WERI-Rb-1 (cell line): ENCODE data around the gene FRAS1.

Experiments used
- DNase-seq: peaks from one replicate; pipeline ENCODE4 v3.0.0-alpha.2; 2020
- H3K27ac ChIP-seq: fragments of 250-450 bp; sonication (Bioruptor Pico); 2 replicates; pipeline ENCODE4 v1.5.1; 2020; ENCODE audit warnings: mild to moderate bottlenecking, moderate library complexity
- H3K27me3 ChIP-seq: fragments of 250-450 bp; sonication (Bioruptor Pico); 2 replicates; pipeline ENCODE4 v1.5.1; 2021; ENCODE audit warnings: mild to moderate bottlenecking, low read depth, moderate library complexity; ENCODE audit not compliant: insufficient read depth, severe bottlenecking
- H3K36me3 ChIP-seq: fragments of 250-450 bp; sonication (Bioruptor Pico); 2 replicates; pipeline ENCODE4 v1.5.1; 2020; ENCODE audit warnings: mild to moderate bottlenecking, moderate library complexity
- H3K4me3 ChIP-seq: 2 replicates; pipeline ENCODE4 v1.5.1; 2011; ENCODE audit warnings: low read depth, mild to moderate bottlenecking, control low read depth, low read length
- H3K9me3 ChIP-seq: fragments of 250-450 bp; sonication (Bioruptor Pico); 2 replicates; pipeline ENCODE4 v1.5.1; 2021; ENCODE audit warnings: mild to moderate bottlenecking, moderate library complexity; ENCODE audit not compliant: severe bottlenecking
- CTCF ChIP-seq: IDR thresholded peaks from 2 replicates; pipeline ENCODE4 v1.5.1; 2011; ENCODE audit warnings: low read depth, mild to moderate bottlenecking, control low read depth, inconsistent platforms, low read length

The FRAS1 gene

GRCh38 chr4:78571804-78572203, 514.7 kb downstream of the FRAS1 start:
- H3K4me3 ChIP-seq, result no peak overlapping the region
- no peak for DNase-seq
- no peak for TF ChIP-seq CTCF
- no peak overlapping the region for H3K27ac ChIP-seq
- H3K36me3 ChIP-seq, result no peaks in the 10 kb centered on the region
- H3K9me3 ChIP-seq, result no peaks in the 10 kb centered on the region
- no peaks in the 10 kb centered on the region for H3K27me3 ChIP-seq

DNA sequence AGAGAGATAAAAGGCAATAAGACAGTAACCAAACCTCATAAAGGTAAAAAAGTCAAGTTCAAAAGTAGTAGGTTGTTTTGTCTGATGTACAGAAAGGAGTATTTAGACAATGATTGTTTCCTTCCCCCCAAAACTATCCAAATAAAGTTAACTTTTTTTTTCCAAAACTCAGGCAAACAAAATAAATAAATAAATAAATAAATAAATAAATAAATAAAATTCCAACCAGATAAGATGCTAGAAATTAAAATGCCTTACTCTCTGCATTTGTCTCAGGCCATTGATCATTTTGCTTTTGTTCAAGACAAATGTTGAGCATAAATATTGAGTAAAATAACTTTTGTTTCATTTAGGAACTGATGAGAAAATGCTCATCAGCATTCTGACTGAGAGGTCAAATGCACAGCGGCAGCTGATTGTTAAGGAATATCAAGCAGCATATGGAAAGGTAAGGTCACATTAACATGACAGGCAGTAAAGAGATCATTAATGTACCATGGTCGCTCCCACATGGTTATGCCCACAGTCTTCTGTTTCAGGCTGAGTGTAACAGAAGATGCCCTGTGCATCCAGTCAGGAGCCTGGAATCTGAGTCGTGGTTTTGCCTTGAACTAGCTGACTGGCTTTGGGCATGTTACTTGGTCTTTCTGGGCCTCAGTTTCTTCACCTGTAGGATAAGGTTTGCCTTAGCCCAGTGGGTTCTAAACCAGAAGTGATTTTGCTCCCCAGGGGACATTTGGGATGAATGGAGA, 521.7 kb downstream of the FRAS1 start:
- H3K27me3 ChIP-seq, result no peaks in the 10 kb centered on the region
- DNase-seq, result no peak
- H3K36me3 ChIP-seq, result no peaks in the 10 kb centered on the region
- no peaks in the 10 kb centered on the region for H3K9me3 ChIP-seq
- no peak overlapping the region for H3K27ac ChIP-seq
- no peak overlapping the region for H3K4me3 ChIP-seq
- no peak for TF ChIP-seq CTCF

DNA sequence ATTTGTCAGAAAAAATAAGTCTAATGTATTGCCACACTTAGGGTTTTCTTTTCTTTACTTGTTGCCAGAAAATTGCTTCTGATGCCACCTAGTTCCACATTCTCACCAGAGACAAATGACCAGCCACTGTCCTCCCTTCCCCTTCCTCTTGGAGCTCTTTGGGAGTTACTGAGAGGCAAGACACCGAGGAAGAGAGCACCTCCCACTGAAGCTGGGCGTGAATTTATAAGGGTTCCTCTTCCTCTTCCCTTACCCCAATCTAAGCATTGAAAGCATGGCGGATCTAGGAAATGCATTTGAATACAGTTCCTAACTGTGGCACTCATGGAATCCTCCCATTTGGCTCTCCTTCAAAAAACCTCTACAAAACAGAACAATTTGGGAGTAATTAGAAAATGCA, 524.5 kb downstream of the FRAS1 start:
- no peak for TF ChIP-seq CTCF
- no peak for DNase-seq
- Histone ChIP-seq H3K27ac (no peak overlapping the region), H3K9me3 (peaks cover 4% of the 10 kb centered on the region), H3K36me3 (no peaks in the 10 kb centered on the region), H3K27me3 (no peaks in the 10 kb centered on the region), H3K4me3 (no peak overlapping the region)

- H3K36me3 ChIP-seq, result no peaks in the 10 kb centered on the region
- H3K4me3 ChIP-seq, result no peak overlapping the region
- H3K27ac ChIP-seq, result no peak overlapping the region
- no peak for DNase-seq
- H3K9me3 ChIP-seq, result peaks cover 4% of the 10 kb centered on the region
- TF ChIP-seq CTCF, result no peak
- H3K27me3 ChIP-seq, result no peaks in the 10 kb centered on the region
These were observed 527.9 kb downstream of the FRAS1 start for GRCh38 chr4:78584863-78585547.

- Histone ChIP-seq H3K36me3 (no peaks in the 10 kb centered on the region), H3K27me3 (no peaks in the 10 kb centered on the region), H3K9me3 (peaks cover 4% of the 10 kb centered on the region), H3K4me3 (no peak overlapping the region), H3K27ac (no peak overlapping the region)
- no peak for TF ChIP-seq CTCF
- no peak for DNase-seq
These were observed 528.5 kb downstream of the FRAS1 start for GRCh38 chr4:78585633-78586032.
